Uterus (tissue), 4 donors: ENCODE data around the gene TMEM237. TPM values are rescaled to one million over a fixed set of nuclear protein-coding genes. Genes with fewer than 3 reads are reported as not detected.

Source experiments
- DNase-seq, 2 donors: peaks; one replicate each; pipeline ENCODE4 v3.0.0-alpha.2; 2019 to 2020
- H3K27ac ChIP-seq, 2 donors: fragments of 200-600 bp; sonication (generic); 1 replicate in 1 of 2; 2 replicates in 1 of 2; pipeline ENCODE4 v1.5.1; 2016 to 2018
- H3K27me3 ChIP-seq, 2 donors: fragments of 200-600 bp; sonication (generic); one replicate each; pipeline ENCODE4 v1.5.1; 2018 to 2019; ENCODE audit warnings: control low read depth in 1 of 2
- H3K36me3 ChIP-seq, 2 donors: fragments of 200-600 bp; sonication (generic); one replicate each; pipeline ENCODE4 v1.5.1; 2019; ENCODE audit warnings: control low read depth in 1 of 2
- H3K4me1 ChIP-seq, 2 donors: fragments of 200-600 bp; sonication (generic); one replicate each; pipeline ENCODE4 v1.5.1; 2018 to 2019; ENCODE audit warnings: control low read depth in 1 of 2
- H3K4me3 ChIP-seq, 2 donors: fragments of 200-600 bp; sonication (generic); 1 replicate in 1 of 2; 2 replicates in 1 of 2; pipeline ENCODE4 v1.5.1; 2018 to 2019; ENCODE audit warnings: mild to moderate bottlenecking in 1 of 2
- H3K9me3 ChIP-seq, 2 donors: fragments of 200-600 bp; sonication (generic); one replicate each; pipeline ENCODE4 v1.5.1; 2019; ENCODE audit warnings: control low read depth in 1 of 2
- POLR2A ChIP-seq, 2 donors: fragments of 450-650 bp; IDR thresholded peaks; one replicate each; pipeline ENCODE4 v1.6.1; 2016; ENCODE audit warnings: antibody characterized with exemption in 2 of 2, mild to moderate bottlenecking in 1 of 2, moderate library complexity in 1 of 2
- intact Hi-C: fragments of 100-400 bp; cut with DNase I; formaldehyde crosslinking; loops from one replicate; pipeline ENCODE4 v1.15.1; 2023; ENCODE audit warnings: low total_unique reads
- total RNA-seq, 4 donors: library from RNA; depleted of rRNA in 3 of 4; stranded (reverse); fragments of >200 nt in 3 of 4; gene quantifications; one replicate each; pipeline versions ENCODE4 v1.1.0 to v1.2.4, GENCODE V29; 2014 to 2023
- TF ChIP-seq, protein P1 (sequence below), 4 experiments: fragments of 200-600 bp in 2 of 4; fragments of 450-650 bp in 2 of 4; sonication (generic) in 2 of 4; IDR thresholded peaks; one replicate each; pipeline ENCODE4 v1.5.1; 2016 to 2019; ENCODE audit warnings: antibody characterized with exemption in 4 of 4, mild to moderate bottlenecking in 2 of 4, moderate library complexity in 1 of 4
- donor health status: DM: yes; HTN: yes; CAD: no.

TMEM237 gene
- total RNA-seq, 4 donors from 2014 or later = 7.2 to 52.1 (median 26.0) TPM

DNA sequence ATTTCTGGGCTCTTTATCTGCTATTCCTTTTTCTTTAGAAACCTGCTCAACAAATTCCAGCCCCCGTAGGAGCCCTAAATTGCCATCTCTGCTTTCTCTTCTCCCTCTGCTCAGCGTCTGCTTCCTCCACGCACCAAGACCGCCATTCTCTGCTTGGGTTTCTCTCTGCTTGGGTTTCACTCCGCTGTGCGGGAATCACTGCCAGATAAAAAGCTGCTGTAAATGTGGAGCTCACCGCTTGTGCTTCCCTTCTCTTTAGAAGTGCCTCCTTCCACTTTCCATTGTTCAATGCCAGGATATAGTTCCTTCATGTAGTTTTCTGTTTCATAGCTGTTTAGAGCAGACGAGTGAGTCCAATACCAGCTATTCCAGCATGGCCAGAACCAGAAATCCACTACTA lies 45.9 kb downstream of the TMEM237 start:
- intact Hi-C loops = no loop called here
- no peaks in the 10 kb centered on the region for H3K27me3 ChIP-seq
- H3K4me1 ChIP-seq = no peaks in the 10 kb centered on the region
- TF ChIP-seq, protein P1, sequence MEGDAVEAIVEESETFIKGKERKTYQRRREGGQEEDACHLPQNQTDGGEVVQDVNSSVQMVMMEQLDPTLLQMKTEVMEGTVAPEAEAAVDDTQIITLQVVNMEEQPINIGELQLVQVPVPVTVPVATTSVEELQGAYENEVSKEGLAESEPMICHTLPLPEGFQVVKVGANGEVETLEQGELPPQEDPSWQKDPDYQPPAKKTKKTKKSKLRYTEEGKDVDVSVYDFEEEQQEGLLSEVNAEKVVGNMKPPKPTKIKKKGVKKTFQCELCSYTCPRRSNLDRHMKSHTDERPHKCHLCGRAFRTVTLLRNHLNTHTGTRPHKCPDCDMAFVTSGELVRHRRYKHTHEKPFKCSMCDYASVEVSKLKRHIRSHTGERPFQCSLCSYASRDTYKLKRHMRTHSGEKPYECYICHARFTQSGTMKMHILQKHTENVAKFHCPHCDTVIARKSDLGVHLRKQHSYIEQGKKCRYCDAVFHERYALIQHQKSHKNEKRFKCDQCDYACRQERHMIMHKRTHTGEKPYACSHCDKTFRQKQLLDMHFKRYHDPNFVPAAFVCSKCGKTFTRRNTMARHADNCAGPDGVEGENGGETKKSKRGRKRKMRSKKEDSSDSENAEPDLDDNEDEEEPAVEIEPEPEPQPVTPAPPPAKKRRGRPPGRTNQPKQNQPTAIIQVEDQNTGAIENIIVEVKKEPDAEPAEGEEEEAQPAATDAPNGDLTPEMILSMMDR (IDR thresholded peaks at IDR 0.05) = no peak
- TF ChIP-seq POLR2A (IDR thresholded peaks at IDR 0.05) = no peak
- H3K36me3 ChIP-seq = no peaks in the 10 kb centered on the region
- no peak overlapping the region for H3K4me3 ChIP-seq
- no peak overlapping the region for H3K27ac ChIP-seq
- DNase-seq = no peak
- H3K9me3 ChIP-seq = no peaks in the 10 kb centered on the region

DNA sequence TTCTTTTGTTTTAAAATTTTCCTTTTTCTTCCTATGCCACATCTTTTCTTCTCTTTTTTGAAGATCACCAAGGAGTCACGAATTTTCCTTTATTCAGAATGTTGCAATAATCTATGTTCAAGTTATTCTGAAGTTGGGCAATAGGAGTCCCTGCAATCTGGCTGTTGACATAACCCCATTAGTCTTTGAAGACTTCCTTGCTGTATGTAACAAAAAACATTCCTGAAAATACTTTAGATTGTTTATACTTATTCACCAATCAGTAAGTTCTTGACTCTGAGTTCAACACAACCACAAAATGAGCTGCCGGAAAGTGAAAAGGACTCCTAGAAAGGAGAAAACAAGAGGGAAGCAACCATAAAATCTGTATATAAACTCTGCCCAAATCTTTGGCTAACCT lies 62.8 kb downstream of the TMEM237 start:
- Histone ChIP-seq H3K4me1 (no peaks in the 10 kb centered on the region), H3K9me3 (no peaks in the 10 kb centered on the region), H3K4me3 (no peak overlapping the region), H3K27me3 (no peaks in the 10 kb centered on the region), H3K36me3 (no peaks in the 10 kb centered on the region), H3K27ac (no peak overlapping the region)
- intact Hi-C loops = no loop called here
- TF ChIP-seq, protein P1 (IDR thresholded peaks at IDR 0.05) = no peak
- TF ChIP-seq POLR2A (IDR thresholded peaks at IDR 0.05) = no peak
- no peak for DNase-seq

DNA sequence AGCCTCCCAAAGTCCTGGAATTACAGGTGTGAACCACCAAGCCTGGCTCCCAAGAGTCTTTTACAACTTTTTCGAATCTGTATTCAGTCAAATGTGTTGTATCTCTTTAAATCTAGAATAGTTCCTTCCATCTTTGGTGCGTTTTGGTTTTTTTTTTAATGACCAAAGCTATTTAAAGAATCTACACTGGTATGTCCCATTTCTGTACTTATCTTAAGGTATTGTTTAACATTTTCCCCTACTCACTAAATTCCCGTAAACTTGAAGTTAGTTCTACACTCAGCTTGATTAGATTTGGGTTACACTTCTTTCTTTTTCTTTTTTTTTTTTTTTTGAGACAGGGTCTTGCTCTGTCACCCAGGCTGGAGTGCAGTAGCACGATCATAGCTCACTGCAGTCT lies 63.8 kb downstream of the TMEM237 start:
- no peaks in the 10 kb centered on the region for H3K4me1 ChIP-seq
- H3K9me3 ChIP-seq = no peaks in the 10 kb centered on the region
- H3K36me3 ChIP-seq = no peaks in the 10 kb centered on the region
- DNase-seq = no peak
- intact Hi-C loops = no loop called here
- no peaks in the 10 kb centered on the region for H3K27me3 ChIP-seq
- no peak overlapping the region for H3K4me3 ChIP-seq
- H3K27ac ChIP-seq = no peak overlapping the region
- TF ChIP-seq, protein P1 (IDR thresholded peaks at IDR 0.05) = no peak
- no peak for TF ChIP-seq POLR2A (IDR thresholded peaks at IDR 0.05)

DNA sequence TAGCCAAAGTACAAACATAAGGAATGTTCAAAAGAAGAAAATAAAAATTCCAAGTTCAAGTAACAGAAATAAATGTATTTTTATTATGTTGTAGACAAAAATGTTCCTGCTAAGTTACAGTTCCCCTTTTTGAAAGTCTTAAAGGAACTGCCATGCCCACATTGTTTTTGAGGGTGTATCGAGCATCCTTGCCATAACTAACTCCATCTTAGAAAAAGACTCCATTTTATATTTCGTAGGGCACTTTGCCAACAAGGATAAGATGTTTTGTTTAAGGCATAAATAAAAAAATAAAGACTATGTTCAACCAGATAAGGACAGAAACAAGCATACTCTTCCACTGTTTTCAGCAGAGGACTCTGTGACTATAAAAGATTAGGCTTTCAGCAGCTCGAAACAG lies 67.3 kb downstream of the TMEM237 start:
- no peaks in the 10 kb centered on the region for H3K9me3 ChIP-seq
- no peak for TF ChIP-seq POLR2A (IDR thresholded peaks at IDR 0.05)
- TF ChIP-seq, protein P1 (IDR thresholded peaks at IDR 0.05) = no peak
- no peak for DNase-seq
- H3K4me1 ChIP-seq = no peaks in the 10 kb centered on the region
- intact Hi-C loops = no loop called here
- H3K27ac ChIP-seq = no peak overlapping the region
- no peaks in the 10 kb centered on the region for H3K27me3 ChIP-seq
- no peak overlapping the region for H3K4me3 ChIP-seq
- no peaks in the 10 kb centered on the region for H3K36me3 ChIP-seq

DNA sequence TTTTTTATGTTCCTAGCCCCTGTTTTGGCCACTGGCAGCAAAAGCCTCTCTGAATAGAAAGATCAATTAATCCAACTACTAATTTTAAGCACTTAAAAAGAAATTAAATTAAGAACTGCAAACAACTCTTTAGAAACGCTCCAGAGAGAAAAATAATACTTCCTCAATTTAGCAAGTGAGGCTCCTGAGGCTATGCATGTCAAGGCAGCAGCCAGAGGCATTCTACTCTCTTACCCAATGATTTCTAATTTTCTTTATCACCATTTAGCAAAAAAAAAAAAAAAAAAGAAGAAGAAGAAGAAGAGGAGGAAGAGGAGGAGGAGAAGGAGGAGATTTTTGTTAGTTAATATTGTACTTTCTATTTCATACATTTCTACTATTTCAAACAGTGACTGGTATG lies 68.5 kb downstream of the TMEM237 start:
- Histone ChIP-seq H3K9me3 (no peaks in the 10 kb centered on the region), H3K36me3 (no peaks in the 10 kb centered on the region), H3K27me3 (no peaks in the 10 kb centered on the region), H3K4me3 (no peak overlapping the region), H3K27ac (no peak overlapping the region), H3K4me1 (no peaks in the 10 kb centered on the region)
- TF ChIP-seq, protein P1 (IDR thresholded peaks at IDR 0.05) = no peak
- no peak for TF ChIP-seq POLR2A (IDR thresholded peaks at IDR 0.05)
- intact Hi-C loops = no loop called here
- no peak for DNase-seq
